GM19468 (cell line): ENCODE measurements around the gene VPS8.
"Not testable (repeated sequence)": the region's sequence is repeated elsewhere in the genome, so short reads cannot be mapped to it uniquely, and the experiment has no call there.

Experiments
- ATAC-seq: cut with Tn5 transposase; IDR thresholded peaks from one replicate; pipeline ENCODE4 v1.9.1; 2021; ENCODE audit warnings: mild to moderate bottlenecking, moderate library complexity, moderate number of reproducible peaks; ENCODE audit not compliant: unreplicated experiment; ENCODE audit errors: extremely low read depth

VPS8 gene

DNA sequence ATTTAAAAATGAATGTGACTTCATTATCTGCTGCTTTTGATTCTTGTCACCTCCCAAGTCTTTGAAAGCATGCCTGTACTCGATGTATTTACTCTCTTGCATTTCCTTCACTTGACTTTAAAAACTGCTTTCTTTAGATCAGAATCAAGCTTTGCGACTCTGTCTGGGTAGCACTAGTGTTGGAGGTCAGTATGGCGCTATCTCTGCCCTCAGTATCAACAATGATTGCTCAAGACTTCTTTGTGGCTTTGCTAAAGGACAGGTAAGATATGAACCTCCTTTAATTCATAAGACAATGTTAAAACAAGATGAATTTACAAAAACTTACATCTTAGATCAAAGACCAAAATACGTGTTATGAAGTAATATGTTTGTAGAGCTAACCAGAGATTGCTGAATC, 37.0 kb downstream of the VPS8 start:
- ATAC-seq, result no peak

DNA sequence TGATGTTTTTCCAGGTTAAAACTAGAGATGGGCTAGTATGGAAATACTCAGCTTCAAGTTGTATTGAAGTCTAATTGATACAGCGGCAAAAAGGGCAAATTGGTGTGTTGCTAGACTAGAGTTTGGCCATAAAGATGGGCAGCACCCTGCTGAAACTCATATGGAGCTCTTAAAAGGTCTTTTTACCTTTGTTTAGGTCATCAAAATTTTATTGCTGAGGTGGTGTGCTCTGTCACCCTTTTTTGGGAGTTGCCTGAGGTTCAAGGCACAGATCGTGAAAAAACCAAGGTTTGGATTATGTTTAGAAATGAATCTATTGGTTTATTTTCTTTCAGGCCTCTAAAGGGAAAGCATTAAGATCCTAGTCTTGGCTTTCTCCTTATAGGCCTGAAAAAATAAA, 38.2 kb downstream of the VPS8 start:
- no peak for ATAC-seq

DNA sequence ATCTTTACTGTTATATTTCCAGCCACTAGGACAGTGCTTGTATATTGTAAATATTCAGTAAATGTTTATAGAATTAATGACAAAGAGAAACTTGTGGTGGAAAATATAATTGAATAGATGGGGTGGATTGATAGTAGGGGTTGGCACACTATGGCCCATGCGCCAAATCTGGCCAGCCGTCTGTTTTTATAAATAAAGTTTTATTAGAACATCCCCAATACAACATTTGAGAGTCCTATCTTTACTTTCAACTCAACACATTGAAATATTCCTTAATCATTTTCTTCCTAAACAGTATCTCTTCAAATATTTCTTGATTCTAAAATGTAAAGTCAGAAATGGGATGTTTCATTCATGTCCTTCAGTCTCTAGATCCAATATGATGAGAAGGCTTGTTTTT, 45.1 kb downstream of the VPS8 start:
- no peak for ATAC-seq

DNA sequence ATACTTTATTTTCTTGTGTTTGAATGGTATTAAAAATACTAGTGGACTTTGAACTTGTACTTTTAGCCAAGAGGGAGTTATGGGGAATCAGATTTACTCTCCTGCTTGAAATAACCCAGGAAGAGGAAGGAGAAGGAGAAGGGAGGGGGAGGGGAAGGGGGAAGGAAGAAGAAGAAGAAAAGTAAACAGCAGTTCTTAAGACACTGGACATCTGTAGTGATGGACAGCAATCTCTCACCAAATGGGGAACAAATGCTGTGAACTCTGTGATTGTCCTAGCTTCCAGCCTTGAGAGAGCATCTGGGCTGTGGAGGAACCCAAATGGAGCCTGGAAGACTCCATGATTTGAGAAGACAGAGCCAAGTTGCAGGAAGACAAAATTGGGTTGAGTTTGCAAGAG, 52.0 kb downstream of the VPS8 start:
- no peak for ATAC-seq

DNA sequence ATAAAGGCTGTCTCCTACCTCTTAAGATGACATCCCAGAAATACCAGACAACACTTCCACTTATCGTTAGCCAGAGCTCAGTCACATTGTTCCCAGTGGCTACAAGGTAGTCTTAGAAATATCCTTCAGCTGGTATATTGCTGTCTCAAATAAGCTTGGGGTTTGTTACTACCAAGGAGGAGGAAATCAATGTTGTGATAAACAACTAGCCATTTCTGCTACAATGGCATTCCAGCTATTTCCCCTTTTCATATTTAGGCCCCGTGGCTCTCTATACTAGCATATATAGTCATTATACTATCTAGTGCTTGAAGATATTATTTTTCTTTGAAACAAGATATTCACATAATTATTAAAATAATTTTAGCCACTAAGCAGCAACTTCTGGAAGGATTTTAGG, 56.5 kb downstream of the VPS8 start:
- no peak for ATAC-seq

DNA sequence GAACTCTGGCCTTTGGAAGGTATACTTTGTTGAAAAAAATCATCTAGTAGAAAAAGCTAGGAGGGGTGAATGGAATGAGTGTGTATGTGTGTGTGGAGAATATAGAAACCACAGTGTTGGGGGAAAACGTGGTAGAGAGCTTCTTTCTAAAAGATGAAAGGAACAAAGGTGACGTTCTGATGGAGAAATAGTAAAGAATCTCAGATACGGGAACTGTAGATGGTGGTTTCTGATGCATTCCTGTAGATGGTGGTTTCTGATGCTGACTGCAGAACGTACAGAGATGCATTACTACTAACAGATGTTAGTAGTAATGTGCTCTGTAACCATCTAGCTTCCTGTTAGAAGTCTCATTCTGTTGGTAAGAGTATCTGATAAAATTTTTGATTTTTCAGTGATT, 60.2 kb downstream of the VPS8 start:
- ATAC-seq, result no peak

DNA sequence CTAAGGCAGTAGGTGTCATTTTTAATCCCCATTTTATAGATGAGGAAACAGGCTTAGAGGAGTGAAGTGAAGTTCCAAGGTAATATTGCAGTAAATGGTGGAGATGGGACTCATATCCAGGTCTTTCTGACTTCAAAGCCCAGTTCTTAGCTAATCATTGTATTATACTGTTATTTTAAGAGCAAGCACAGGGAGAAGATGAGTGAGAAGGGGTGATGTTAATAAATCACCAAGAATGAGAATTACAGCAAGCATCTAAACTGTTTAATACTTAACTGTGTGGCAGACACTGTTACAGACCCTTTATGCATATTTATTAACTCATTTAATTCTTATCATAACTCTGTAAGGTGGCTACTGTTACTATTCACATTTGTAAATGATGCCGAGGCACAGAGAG, 61.2 kb downstream of the VPS8 start:
- ATAC-seq, result no peak

DNA sequence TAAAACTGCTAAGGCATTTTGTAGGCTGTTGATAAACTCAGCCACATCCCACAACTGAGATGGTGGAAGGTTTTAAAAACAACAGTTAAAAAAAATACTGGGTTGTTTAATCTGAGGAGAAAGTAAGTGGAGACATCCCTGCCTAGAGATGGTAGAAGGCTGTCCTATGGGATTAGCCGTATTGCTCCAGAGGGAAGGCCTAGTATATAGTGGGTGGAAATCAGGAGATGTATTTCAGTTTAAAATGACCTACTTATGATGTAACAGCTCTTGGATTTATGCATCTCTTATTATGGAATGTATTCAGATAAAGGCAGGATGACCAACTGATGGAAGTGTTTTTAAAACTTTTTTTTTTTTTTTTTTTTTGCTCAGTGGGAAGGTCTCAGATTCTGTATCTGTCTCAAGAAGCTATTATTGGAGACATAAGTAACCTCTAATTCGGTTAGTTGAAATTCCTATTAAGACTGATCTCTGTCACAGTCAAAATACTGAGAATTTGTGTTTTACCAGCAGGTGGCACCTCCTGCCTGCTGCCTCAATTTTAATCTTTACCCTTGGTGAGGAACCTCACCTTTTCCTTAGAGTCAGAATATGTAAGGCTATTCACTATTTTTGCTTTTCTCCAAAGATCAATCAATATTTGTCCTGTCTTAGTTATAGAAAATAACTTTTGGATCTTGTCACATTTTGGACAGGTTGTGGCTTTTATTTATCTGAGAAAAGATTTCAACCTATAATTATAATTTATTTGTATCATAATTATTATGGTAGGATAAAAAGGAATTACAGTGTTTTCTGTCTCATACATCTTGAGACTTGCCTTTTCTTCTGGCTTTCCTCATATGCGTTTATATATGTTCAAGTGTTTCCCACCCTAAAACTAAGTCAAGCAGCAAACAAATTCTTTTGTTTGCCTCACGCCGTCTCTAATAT, 63.0 kb downstream of the VPS8 start:
- ATAC-seq, result no peak

DNA sequence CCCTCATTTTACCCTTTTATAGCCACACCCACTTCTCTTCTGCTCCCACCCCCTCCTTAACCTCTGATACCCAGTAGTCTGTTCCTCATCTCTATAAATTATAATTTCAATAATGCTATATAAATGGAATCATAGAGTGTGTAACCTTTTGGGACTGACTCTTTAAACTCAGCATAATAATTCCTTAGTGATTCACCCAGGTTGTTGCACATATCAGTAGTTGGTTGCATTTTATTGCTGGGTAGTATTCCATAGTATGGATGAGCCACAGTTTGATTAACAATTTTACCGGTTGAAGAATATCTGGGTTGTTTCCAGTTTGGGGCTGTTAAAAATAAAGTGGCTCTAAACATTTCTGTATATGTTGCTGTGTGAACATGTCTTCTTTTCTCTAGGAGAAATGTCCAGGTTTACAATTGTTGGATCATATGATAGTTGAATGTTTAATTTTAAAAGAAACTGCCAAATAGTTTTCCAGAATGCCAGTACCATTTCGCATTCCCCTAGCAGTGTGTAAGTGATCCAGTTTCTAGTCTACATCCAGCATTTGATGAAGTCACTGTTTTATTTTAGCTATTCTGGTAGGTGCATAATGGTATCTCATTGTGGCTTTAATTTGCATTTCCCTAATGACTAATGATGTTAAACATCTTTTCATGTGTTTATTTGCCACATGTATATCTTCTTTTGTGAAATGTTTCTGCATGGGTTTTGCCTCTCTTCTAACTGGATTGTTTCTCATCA, 68.5 kb downstream of the VPS8 start:
- no peak for ATAC-seq

DNA sequence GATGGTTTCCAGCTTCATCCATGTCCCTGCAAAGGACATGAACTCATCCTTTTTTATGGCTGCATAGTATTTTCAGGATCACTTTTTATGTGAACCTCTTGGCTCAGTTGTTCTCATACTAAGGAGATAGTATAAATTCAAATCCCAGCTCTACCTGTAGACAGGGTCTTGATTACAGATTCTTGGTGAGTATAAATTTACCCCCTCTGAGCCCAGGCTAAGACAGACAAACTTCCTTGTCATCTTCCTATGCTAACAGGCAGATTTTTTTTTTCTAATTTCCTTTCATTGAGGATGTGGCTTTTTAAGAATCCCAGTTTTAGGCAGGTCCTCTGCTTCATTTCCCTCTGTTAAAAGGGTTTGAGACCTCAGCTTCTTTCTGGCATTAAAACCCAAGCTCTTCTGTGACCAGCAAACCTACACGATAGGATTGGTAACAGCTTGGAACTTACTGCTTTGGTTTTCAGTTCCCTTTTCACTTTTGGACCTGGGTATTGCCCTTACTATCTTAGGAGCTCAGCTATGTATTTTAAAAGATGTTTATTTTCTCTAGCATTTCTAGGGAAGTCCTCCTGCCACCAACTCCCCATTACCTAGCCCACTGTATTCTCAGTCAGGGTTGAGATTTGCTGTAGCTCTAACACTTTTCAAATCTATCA, 72.5 kb downstream of the VPS8 start:
- peak; percentile 79 for ATAC-seq

DNA sequence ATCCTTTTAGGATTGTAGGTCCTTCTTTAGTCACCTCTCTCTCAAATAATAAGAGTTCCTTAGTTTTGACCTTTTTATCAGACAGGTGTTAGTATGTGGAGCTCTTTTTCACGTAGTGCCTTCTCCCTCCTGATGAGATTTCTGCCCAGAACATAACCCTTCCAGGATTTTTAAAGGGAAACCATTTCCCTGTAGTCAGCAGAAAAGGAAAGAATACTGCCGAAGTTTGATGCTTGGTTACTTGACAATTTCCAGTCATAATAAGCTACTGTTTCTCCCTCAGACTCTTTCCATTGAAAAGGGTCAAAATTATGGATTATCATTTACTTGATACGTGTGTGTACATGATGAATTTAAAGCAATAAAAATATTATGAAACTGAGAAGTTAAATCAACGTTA, 73.1 kb downstream of the VPS8 start:
- no peak for ATAC-seq

DNA sequence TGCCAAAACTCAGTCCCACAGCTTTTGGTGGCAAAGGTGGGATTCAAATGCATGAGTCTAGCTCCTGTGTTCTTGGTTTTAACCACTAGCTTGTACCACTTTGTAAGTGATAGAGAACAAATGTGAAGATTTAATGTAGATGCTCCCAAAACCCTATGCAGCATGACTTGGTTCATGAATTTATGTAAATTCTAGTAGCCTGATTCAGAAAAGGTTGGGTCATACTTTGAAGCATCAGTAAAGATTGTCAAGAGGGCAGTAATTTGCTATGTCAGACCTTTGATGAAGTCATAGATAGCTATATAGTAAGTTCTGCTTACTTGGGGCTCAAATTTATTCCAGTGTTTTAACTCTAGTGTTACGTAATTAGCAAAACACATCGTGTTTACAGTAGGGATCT, 75.6 kb downstream of the VPS8 start:
- no peak for ATAC-seq

DNA sequence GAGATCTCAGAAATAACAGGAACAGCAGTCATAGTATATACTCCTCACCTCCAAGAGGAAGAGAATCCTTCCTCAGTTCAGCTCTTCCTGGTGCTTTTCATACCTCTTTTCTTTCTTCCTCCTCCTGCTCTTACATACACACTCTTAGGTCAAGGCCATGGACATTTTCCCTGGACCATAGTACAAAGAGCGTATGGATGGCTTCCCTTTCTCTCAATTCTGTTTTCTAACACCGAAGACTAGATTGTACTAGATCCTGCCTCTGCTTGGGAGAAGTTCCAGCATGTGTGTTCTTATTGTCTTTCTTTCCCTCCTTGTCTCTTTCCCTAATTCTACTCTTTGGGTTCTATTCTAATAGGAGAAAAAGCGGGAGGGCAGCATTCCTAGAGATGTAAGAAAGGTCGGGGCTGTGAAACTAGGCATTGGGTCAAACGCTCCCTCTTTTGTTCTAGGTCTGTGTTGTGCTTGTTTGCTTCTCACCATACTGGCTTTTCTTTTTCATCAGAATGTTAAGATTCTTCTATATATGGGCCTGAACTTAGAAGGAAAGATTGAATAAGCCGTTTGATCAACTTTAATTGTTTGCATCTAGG, 77.4 kb downstream of the VPS8 start:
- no peak for ATAC-seq

DNA sequence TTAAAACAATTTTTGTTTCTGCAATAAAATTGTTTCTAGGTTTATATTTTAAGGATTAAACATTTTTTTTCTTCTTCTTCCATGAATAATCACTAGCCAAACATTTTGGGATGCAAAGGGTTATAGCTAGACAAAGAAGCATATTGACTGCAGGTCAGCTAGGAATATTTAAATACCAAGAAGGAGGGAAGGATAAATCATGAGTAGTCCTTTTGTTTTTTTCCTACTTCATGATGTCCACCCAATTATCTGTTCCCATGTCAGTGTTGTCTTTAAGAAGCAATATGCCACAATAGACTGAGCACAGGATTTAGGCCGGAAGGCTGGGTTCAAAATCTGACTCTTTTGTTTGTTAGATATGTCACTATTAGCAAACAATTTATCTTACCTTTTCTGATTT, 82.1 kb downstream of the VPS8 start:
- ATAC-seq, result no peak

DNA sequence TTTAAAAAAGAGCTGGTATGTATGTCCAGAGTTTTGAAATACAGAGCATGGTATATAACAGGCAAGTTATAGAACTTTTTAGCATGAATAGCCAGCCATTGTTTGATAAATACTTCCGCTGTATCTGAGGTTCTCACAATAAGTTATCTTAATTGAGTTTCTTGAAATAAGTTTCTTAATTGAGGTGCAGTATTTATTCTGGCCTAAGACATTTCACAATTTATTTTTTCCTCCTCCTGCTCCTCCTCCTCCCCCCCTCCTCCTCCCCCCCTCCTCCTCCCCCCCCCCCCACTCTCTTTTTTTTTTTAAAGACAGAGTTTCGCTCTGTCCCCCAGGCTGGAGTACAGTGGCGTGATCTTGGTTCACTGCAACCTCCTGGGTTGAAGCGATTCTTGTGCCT, 83.4 kb downstream of the VPS8 start:
- no peak for ATAC-seq

DNA sequence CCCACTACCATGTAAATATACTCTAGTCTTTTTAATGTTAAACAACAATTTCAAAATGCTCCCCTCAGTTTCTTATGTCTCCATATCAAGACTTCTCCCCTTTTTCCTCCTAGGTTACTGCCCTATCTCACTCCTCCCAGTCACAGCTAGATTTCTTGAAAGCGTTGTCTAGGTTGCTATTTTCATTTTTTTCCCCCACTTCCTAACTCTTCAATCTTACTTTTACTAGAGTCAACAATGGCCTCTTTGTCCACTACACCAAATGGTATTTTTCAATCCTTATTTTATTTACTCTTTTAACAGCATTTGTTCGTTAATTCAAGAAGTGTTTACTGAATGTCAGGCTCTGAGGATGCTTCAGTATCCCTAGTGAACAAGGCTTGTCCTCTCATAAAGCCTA, 84.4 kb downstream of the VPS8 start:
- no peak for ATAC-seq

DNA sequence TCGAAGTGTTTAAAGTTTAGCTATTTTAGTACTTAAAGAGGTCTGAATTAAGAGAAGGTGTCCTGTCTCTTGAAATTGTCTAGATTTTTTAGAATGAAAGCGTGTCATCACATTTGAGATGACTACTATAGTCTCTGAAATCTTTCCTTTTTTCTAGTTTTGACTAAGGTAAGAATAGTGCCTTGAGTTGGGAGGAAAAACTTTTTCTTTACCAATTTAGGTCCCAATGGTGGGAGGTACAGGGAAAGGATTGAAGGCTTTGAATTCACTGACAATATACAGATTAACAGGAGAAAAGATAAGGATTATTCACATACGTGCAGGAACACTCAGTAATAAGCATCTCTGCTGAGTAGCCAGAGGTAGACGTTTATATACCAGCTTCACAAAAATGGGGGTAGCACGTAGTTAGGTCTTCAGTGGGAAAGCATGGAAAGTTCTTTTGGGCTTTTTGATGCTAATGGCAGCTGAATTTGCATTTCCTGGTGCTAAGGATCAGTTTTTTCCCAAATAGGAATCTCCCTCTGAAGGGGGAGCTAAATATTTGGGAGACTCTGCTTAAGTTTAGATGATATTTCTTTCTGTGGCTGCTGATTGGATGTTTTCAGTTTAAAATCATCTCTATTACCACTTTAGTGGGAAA, 88.1 kb downstream of the VPS8 start:
- ATAC-seq, result no peak

DNA sequence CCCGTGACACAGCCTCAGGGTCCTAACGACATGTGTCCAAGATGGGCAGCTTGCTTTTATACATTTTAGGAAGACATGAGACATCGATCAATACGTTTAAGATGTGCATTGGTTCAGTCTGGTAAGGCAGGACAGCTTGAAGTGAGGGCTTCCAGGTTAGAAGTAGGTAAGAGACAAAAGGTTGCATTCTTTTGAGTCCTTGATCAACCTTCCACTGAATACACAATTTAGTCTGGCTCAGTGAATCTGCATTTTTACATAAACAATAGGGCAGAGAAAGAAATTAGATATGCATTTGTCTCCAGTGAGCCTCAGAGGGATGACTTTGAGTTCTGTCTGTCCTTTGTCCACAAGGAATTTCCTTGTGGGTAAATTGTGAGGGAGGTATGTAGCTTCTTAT, 95.1 kb downstream of the VPS8 start:
- not testable (repeated sequence) for ATAC-seq

DNA sequence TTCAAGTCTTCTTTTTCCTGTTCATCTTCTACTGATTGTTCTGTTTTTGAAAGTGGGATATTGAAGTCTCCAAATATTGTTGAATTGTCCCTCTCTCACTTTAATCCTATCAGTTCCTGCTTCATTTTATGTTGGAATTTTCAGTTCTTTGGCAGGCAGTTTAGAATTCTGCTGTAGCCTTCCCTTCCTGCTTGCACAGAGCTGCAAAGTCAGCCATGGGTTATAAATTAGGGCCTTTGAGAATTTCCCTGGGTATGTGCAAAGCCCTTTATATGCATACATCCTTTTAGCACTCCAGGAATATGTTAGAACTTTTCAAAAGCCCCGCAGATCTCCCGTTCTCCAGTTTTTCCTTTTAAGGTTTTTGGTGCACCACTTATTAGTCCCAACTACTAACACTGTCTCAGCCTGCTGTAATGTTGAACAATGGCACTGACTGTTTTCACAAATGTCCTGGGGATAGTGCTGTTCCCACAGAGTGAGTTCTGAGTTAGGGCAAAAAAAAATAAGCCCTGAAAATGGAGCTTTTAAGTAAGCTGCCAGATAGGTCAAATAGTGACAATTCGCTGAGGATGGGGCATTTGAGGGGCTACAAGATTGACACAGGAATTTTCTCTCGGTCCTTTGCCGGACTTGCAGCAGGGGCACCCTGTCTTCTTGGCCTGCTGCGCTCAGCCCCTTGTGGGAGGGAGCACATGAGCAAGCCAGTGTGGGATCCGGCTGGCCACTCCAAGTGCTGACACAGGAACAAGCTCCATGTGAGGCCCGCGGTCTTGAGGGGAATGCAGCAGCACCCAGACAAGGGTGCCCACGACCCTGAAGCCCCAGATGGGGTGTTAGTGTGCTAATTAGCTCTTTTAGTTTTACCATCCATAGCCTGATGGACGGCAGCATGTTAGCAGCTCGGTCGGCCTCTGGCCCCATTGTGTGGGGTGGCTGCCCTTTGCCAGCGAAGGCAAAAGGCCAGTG, 96.0 kb downstream of the VPS8 start:
- ATAC-seq, result no peak
